Ovary (tissue), 3 donors: ENCODE results near the gene BICC1.

Source experiments
- CTCF ChIP-seq, 3 donors: fragments of 450-650 bp in 2 of 3; fragments of 200-600 bp in 1 of 3; IDR thresholded peaks; one replicate each; pipeline versions ENCODE4 v1.5.1 to v1.8.0; 2016 to 2022; ENCODE audit warnings: antibody characterized with exemption in 3 of 3, mild to moderate bottlenecking in 1 of 3
- EP300 ChIP-seq: sonication (generic); formaldehyde crosslinking; IDR thresholded peaks from one replicate; pipeline ENCODE4 v1.6.1; 2017; ENCODE audit warnings: antibody characterized with exemption
- POLR2A ChIP-seq: fragments of 450-650 bp; IDR thresholded peaks from one replicate; pipeline ENCODE4 v1.6.1; 2017; ENCODE audit warnings: antibody characterized with exemption, mild to moderate bottlenecking, moderate library complexity
- donor health status: DM: no; HTN: no; CAD: no.

GRCh38 chr10:58560068-58560467, 47.4 kb downstream of the BICC1 start:
- TF ChIP-seq CTCF (IDR thresholded peaks at IDR 0.05): no peak
- TF ChIP-seq POLR2A: no peak
- no peak for TF ChIP-seq EP300
